ENCODE measurements around the gene TMTC1. TPM values are rescaled to one million over a fixed set of nuclear protein-coding genes. Genes with fewer than 3 reads are reported as not detected.

TMTC1 gene
- total RNA-seq, 3 donors from 2014 or later (not counting 1 experiment from before 2014, with no cell fraction given), result 0.18 to 2.0 (median 0.50) TPM

- H3K27ac ChIP-seq (ENCODE audit: low read length), result no peak overlapping the region
- H3K27me3 Mint-ChIP-seq (ENCODE audit: low read depth in 2 of 2), result no peaks in the 10 kb centered on the region
Measured at GRCh38 chr12:29674463-29674862, 109.3 kb downstream of the TMTC1 start.

GRCh38 chr12:29673346-29673745 is 110.4 kb downstream of the TMTC1 start:
- Mint-ChIP-seq H3K36me3 (no peaks in the 10 kb centered on the region), H3K9me3 (no peaks in the 10 kb centered on the region), H3K4me3 (no peak overlapping the region), H3K27me3 (ENCODE audit: low read depth in 2 of 2) (no peaks in the 10 kb centered on the region), H3K4me1 (no peaks in the 10 kb centered on the region), H3K27ac (no peak overlapping the region)
- ATAC-seq (no peak), DNase-seq (no peak)
- no peaks in the 10 kb centered on the region for H3K4me1 ChIP-seq (ENCODE audit: control insufficient read depth, insufficient read depth, low read length)
- WGBS (ENCODE audit: insufficient coverage), result no CpG with 5 or more reads among the region's 3 CpGs
- no peak for TF ChIP-seq CTCF (IDR thresholded peaks at IDR 0.05)
- H3K27ac ChIP-seq (ENCODE audit: low read length), result no peak overlapping the region
- H3K36me3 ChIP-seq (ENCODE audit: control insufficient read depth, insufficient read depth, low read length), result no peaks in the 10 kb centered on the region
- intact Hi-C loops (cut with micrococcal nuclease), result no loop called here
- no peak overlapping the region for H3K4me3 ChIP-seq (ENCODE audit: low read length)
- no peaks in the 10 kb centered on the region for H3K27me3 ChIP-seq (ENCODE audit: control insufficient read depth, insufficient read depth, low read length)
- H3K9me3 ChIP-seq (ENCODE audit: control insufficient read depth, insufficient read depth, low read length), result no peaks in the 10 kb centered on the region

More at GRCh38 chr12:29674463-29674862, 109.3 kb downstream of the TMTC1 start:
- no peaks in the 10 kb centered on the region for H3K9me3 Mint-ChIP-seq
- no peak overlapping the region for H3K27ac Mint-ChIP-seq
- WGBS (ENCODE audit: insufficient coverage), result 68% methylated on average over 4 of the region's 5 CpGs
- Histone ChIP-seq H3K4me3 (ENCODE audit: low read length) (no peak overlapping the region), H3K9me3 (ENCODE audit: control insufficient read depth, insufficient read depth, low read length) (no peaks in the 10 kb centered on the region), H3K4me1 (ENCODE audit: control insufficient read depth, insufficient read depth, low read length) (no peaks in the 10 kb centered on the region), H3K27me3 (ENCODE audit: control insufficient read depth, insufficient read depth, low read length) (no peaks in the 10 kb centered on the region), H3K36me3 (ENCODE audit: control insufficient read depth, insufficient read depth, low read length) (no peaks in the 10 kb centered on the region)
- H3K36me3 Mint-ChIP-seq, result no peaks in the 10 kb centered on the region
- intact Hi-C loops (cut with micrococcal nuclease), result no loop called here
- no peak for DNase-seq
- no peak for TF ChIP-seq CTCF (IDR thresholded peaks at IDR 0.05)
- no peaks in the 10 kb centered on the region for H3K4me1 Mint-ChIP-seq
- no peak for ATAC-seq
- no peak overlapping the region for H3K4me3 Mint-ChIP-seq

- WGBS (ENCODE audit: insufficient coverage), result 78% methylated on average over 4 of the region's 4 CpGs
- Histone ChIP-seq H3K4me1 (ENCODE audit: control insufficient read depth, insufficient read depth, low read length) (no peaks in the 10 kb centered on the region), H3K27ac (ENCODE audit: low read length) (no peak overlapping the region), H3K4me3 (ENCODE audit: low read length) (no peak overlapping the region), H3K36me3 (ENCODE audit: control insufficient read depth, insufficient read depth, low read length) (no peaks in the 10 kb centered on the region), H3K9me3 (ENCODE audit: control insufficient read depth, insufficient read depth, low read length) (no peaks in the 10 kb centered on the region), H3K27me3 (ENCODE audit: control insufficient read depth, insufficient read depth, low read length) (no peaks in the 10 kb centered on the region)
- DNase-seq, result no peak
- Mint-ChIP-seq H3K27ac (no peak overlapping the region), H3K36me3 (no peaks in the 10 kb centered on the region), H3K4me1 (no peaks in the 10 kb centered on the region), H3K27me3 (ENCODE audit: low read depth in 2 of 2) (no peaks in the 10 kb centered on the region), H3K9me3 (no peaks in the 10 kb centered on the region), H3K4me3 (no peak overlapping the region)
- no peak for TF ChIP-seq CTCF (IDR thresholded peaks at IDR 0.05)
- intact Hi-C loops (cut with micrococcal nuclease), result no loop called here
- no peak for ATAC-seq
Measured at GRCh38 chr12:29672580-29672979, 111.2 kb downstream of the TMTC1 start.

GRCh38 chr12:29671742-29672141 is 112.0 kb downstream of the TMTC1 start:
- DNase-seq (no peak), ATAC-seq (no peak)
- intact Hi-C loops (cut with micrococcal nuclease), result no loop called here
- no peaks in the 10 kb centered on the region for H3K27me3 Mint-ChIP-seq (ENCODE audit: low read depth in 2 of 2)
- no peak for TF ChIP-seq CTCF (IDR thresholded peaks at IDR 0.05)
- Histone ChIP-seq H3K4me3 (ENCODE audit: low read length) (no peak overlapping the region), H3K4me1 (ENCODE audit: control insufficient read depth, insufficient read depth, low read length) (no peaks in the 10 kb centered on the region), H3K36me3 (ENCODE audit: control insufficient read depth, insufficient read depth, low read length) (no peaks in the 10 kb centered on the region), H3K27ac (ENCODE audit: low read length) (no peak overlapping the region), H3K27me3 (ENCODE audit: control insufficient read depth, insufficient read depth, low read length) (no peaks in the 10 kb centered on the region), H3K9me3 (ENCODE audit: control insufficient read depth, insufficient read depth, low read length) (no peaks in the 10 kb centered on the region)
- H3K9me3 Mint-ChIP-seq, result no peaks in the 10 kb centered on the region
- H3K36me3 Mint-ChIP-seq, result no peaks in the 10 kb centered on the region
- 85% methylated on average over 1 of the region's 2 CpGs for WGBS (ENCODE audit: insufficient coverage)
- no peak overlapping the region for H3K4me3 Mint-ChIP-seq
- H3K27ac Mint-ChIP-seq, result no peak overlapping the region
- no peaks in the 10 kb centered on the region for H3K4me1 Mint-ChIP-seq
